Mesendoderm (in vitro differentiated cells): ENCODE data around the gene TOMM40.
"Not testable (repeated sequence)": the region's sequence is repeated elsewhere in the genome, so short reads cannot be mapped to it uniquely, and the experiment has no call there.

Experiments used
- DNase-seq: peaks from one replicate; pipeline ENCODE4 v3.0.0; 2013
- H2AK5ac ChIP-seq: 2 replicates; pipeline ENCODE4 v1.6.1; 2013; ENCODE audit warnings: low read length, inconsistent platforms
- H2BK120ac ChIP-seq: 2 replicates; pipeline ENCODE4 v1.6.1; 2013; ENCODE audit warnings: low read depth, mild to moderate bottlenecking, low read length, moderate library complexity, mixed read lengths
- H2BK15ac ChIP-seq: replicated peaks from 2 replicates; pipeline ENCODE4 v1.6.1; 2013; ENCODE audit warnings: low read depth, mild to moderate bottlenecking, moderate library complexity
- H2BK5ac ChIP-seq: 2 replicates; pipeline ENCODE4 v1.6.1; 2013; ENCODE audit warnings: low read length, inconsistent platforms
- H3K18ac ChIP-seq: 2 replicates; pipeline ENCODE4 v1.6.1; 2013; ENCODE audit warnings: mild to moderate bottlenecking, low read length, mixed read lengths
- H3K23ac ChIP-seq: one replicate; pipeline ENCODE4 v1.6.1; 2013; ENCODE audit warnings: low read length
- H3K27ac ChIP-seq: 2 replicates; pipeline ENCODE4 v1.5.1; 2013; ENCODE audit warnings: low read depth, mild to moderate bottlenecking, inconsistent platforms, low read length, moderate library complexity
- H3K27me3 ChIP-seq: 2 replicates; pipeline ENCODE4 v1.6.1; 2013; ENCODE audit warnings: low read length, control low read depth, mild to moderate bottlenecking, inconsistent platforms; ENCODE audit not compliant: insufficient read depth, poor library complexity
- H3K36me3 ChIP-seq: 2 replicates; pipeline ENCODE4 v1.6.1; 2013; ENCODE audit warnings: low read length, inconsistent platforms; ENCODE audit not compliant: control insufficient read depth, insufficient read depth
- H3K4ac ChIP-seq: one replicate; pipeline ENCODE4 v1.6.1; 2013; ENCODE audit warnings: low read depth, mild to moderate bottlenecking, low read length, moderate library complexity
- H3K4me1 ChIP-seq: 2 replicates; pipeline ENCODE4 v1.6.1; 2013; ENCODE audit warnings: low read depth, low read length, inconsistent platforms; ENCODE audit not compliant: control insufficient read depth
- H3K4me2 ChIP-seq: 2 replicates; pipeline ENCODE4 v1.6.1; 2013; ENCODE audit warnings: low read length
- H3K4me3 ChIP-seq: 2 replicates; pipeline ENCODE4 v1.5.1; 2013; ENCODE audit warnings: mild to moderate bottlenecking, low read length
- H3K56ac ChIP-seq: one replicate; pipeline ENCODE4 v1.6.1; 2013; ENCODE audit warnings: low read length
- H3K79me1 ChIP-seq: 2 replicates; pipeline ENCODE4 v1.6.1; 2013; ENCODE audit warnings: low read length, inconsistent platforms
- H3K79me2 ChIP-seq: 2 replicates; pipeline ENCODE4 v1.6.1; 2013; ENCODE audit warnings: mild to moderate bottlenecking, low read length; ENCODE audit not compliant: control insufficient read depth, insufficient read depth
- H3K9ac ChIP-seq: 2 replicates; pipeline ENCODE4 v1.6.1; 2013; ENCODE audit warnings: low read length, inconsistent platforms
- H4K5ac ChIP-seq: one replicate; pipeline ENCODE4 v1.6.1; 2013; ENCODE audit warnings: low read length
- H4K8ac ChIP-seq: one replicate; pipeline ENCODE4 v1.6.1; 2013; ENCODE audit warnings: low read depth, mild to moderate bottlenecking, control low read depth, low read length, moderate library complexity
- WGBS: extraction: QIAGEN DNeasy Blood & Tissue Kit; methylation state at CpG from one replicate; pipeline ENCODE4 v1.1.7; 2013; ENCODE audit warnings: low lambda C conversion rate, missing lambda C conversion rate; ENCODE audit not compliant: insufficient coverage; ENCODE audit errors: extremely low coverage; 5-methylcytosine and 5-hydroxymethylcytosine counted together

The TOMM40 gene

GRCh38 chr19:44882619-44883397 lies 8.2 kb upstream of the TOMM40 start:
- not testable (repeated sequence) for H2AK5ac ChIP-seq, DNase-seq, H3K18ac ChIP-seq, H3K9ac ChIP-seq, H3K56ac ChIP-seq, H3K4me2 ChIP-seq, H3K23ac ChIP-seq, H3K79me1 ChIP-seq, H3K4me1 ChIP-seq, H2BK5ac ChIP-seq, H4K8ac ChIP-seq, H2BK15ac ChIP-seq, H3K27me3 ChIP-seq, H4K5ac ChIP-seq, H3K4me3 ChIP-seq, H3K4ac ChIP-seq, H3K27ac ChIP-seq, H3K79me2 ChIP-seq, H2BK120ac ChIP-seq
- H3K36me3 ChIP-seq: peaks cover 10% of the 10 kb centered on the region
- WGBS: no CpG with 5 or more reads among the region's 19 CpGs

- Histone ChIP-seq H3K36me3 (peaks cover 10% of the 10 kb centered on the region), H3K79me2 (no peaks in the 10 kb centered on the region), H2BK120ac (no peak overlapping the region), H3K79me1 (no peaks in the 10 kb centered on the region), H3K27me3 (no peaks in the 10 kb centered on the region), H3K4me1 (no peaks in the 10 kb centered on the region), H3K4ac (no peak overlapping the region), H3K4me2 (no peak overlapping the region), H4K5ac (no peak overlapping the region), H2BK5ac (no peak overlapping the region), H4K8ac (no peak overlapping the region), H3K27ac (no peak overlapping the region), H3K4me3 (no peak overlapping the region), H2BK15ac (no peak overlapping the region), H3K56ac (no peak overlapping the region), H2AK5ac (no peak overlapping the region), H3K23ac (no peak overlapping the region), H3K9ac (no peak overlapping the region), H3K18ac (no peak overlapping the region)
- WGBS: no CpG with 5 or more reads among the region's 5 CpGs
- DNase-seq: no peak
These were observed 7.1 kb upstream of the TOMM40 start for GRCh38 chr19:44883922-44884321.

- Histone ChIP-seq H4K5ac (no peak overlapping the region), H3K79me1 (no peaks in the 10 kb centered on the region), H3K18ac (no peak overlapping the region), H3K4ac (no peak overlapping the region), H3K9ac (no peak overlapping the region), H3K36me3 (peaks cover 10% of the 10 kb centered on the region), H3K4me3 (no peak overlapping the region), H3K27me3 (no peaks in the 10 kb centered on the region), H2BK120ac (no peak overlapping the region), H3K79me2 (no peaks in the 10 kb centered on the region), H2BK5ac (no peak overlapping the region), H4K8ac (no peak overlapping the region), H3K23ac (no peak overlapping the region), H3K27ac (no peak overlapping the region), H3K4me1 (no peaks in the 10 kb centered on the region), H2AK5ac (no peak overlapping the region), H2BK15ac (no peak overlapping the region), H3K56ac (no peak overlapping the region), H3K4me2 (no peak overlapping the region)
- no peak for DNase-seq
- WGBS: no CpG with 5 or more reads among the region's 4 CpGs
These were observed 6.5 kb upstream of the TOMM40 start for GRCh38 chr19:44884566-44884965.

GRCh38 chr19:44886141-44886540 lies 4.9 kb upstream of the TOMM40 start:
- Histone ChIP-seq H3K27me3 (no peaks in the 10 kb centered on the region), H3K4me2 (no peak overlapping the region), H3K4ac (no peak overlapping the region), H3K18ac (no peak overlapping the region), H3K4me1 (no peaks in the 10 kb centered on the region), H3K23ac (no peak overlapping the region), H3K79me2 (no peaks in the 10 kb centered on the region), H3K9ac (no peak overlapping the region), H4K8ac (no peak overlapping the region), H2AK5ac (no peak overlapping the region), H3K27ac (no peak overlapping the region), H3K36me3 (peaks cover 7% of the 10 kb centered on the region), H2BK15ac (no peak overlapping the region), H3K79me1 (no peaks in the 10 kb centered on the region), H2BK5ac (no peak overlapping the region), H3K56ac (no peak overlapping the region), H4K5ac (no peak overlapping the region), H3K4me3 (no peak overlapping the region), H2BK120ac (no peak overlapping the region)
- DNase-seq: no peak
- no CpG with 5 or more reads among the region's 6 CpGs for WGBS

- WGBS: no CpG with 5 or more reads among the region's 4 CpGs
- Histone ChIP-seq H3K4ac (no peak overlapping the region), H3K79me1 (peaks cover 7% of the 10 kb centered on the region), H3K27ac (no peak overlapping the region), H2BK15ac (no peak overlapping the region), H2AK5ac (no peak overlapping the region), H4K5ac (no peak overlapping the region), H3K23ac (no peak overlapping the region), H2BK5ac (no peak overlapping the region), H3K4me2 (no peak overlapping the region), H3K18ac (no peak overlapping the region), H3K56ac (no peak overlapping the region), H3K27me3 (no peaks in the 10 kb centered on the region), H4K8ac (no peak overlapping the region), H2BK120ac (no peak overlapping the region), H3K4me3 (no peak overlapping the region), H3K9ac (no peak overlapping the region), H3K36me3 (peaks cover 7% of the 10 kb centered on the region), H3K79me2 (peaks cover 14% of the 10 kb centered on the region), H3K4me1 (no peaks in the 10 kb centered on the region)
- no peak for DNase-seq
These were observed 3.4 kb upstream of the TOMM40 start for GRCh38 chr19:44887648-44888047.

GRCh38 chr19:44888335-44888734 lies 2.7 kb upstream of the TOMM40 start:
- H3K27me3 ChIP-seq, H2BK15ac ChIP-seq, H2BK5ac ChIP-seq, H2AK5ac ChIP-seq, H3K18ac ChIP-seq, DNase-seq, H3K4me2 ChIP-seq, H3K23ac ChIP-seq, H3K27ac ChIP-seq, H4K8ac ChIP-seq, H3K56ac ChIP-seq, H2BK120ac ChIP-seq, H3K4me1 ChIP-seq, H3K4me3 ChIP-seq, H3K4ac ChIP-seq, H4K5ac ChIP-seq, H3K36me3 ChIP-seq, H3K9ac ChIP-seq: not testable (repeated sequence)
- WGBS: no CpG with 5 or more reads among the region's 5 CpGs
- peaks cover 10% of the 10 kb centered on the region for H3K79me1 ChIP-seq
- peaks cover 20% of the 10 kb centered on the region for H3K79me2 ChIP-seq
